GM20431 (cell line): Measurements from ENCODE around the gene DUSP21.
"Not testable (repeated sequence)": the region's sequence is repeated elsewhere in the genome, so short reads cannot be mapped to it uniquely, and the experiment has no call there.

Source experiments
- in situ Hi-C: fragments of 300-500 bp; cut with MseI, MboI; formaldehyde crosslinking; loops from one replicate; pipeline ENCODE4 v1.15.0; 2020; ENCODE audit warnings: low sequenced_read_pairs; ENCODE audit not compliant: unreplicated experiment

Gene DUSP21

GRCh38 chrX:44874420-44875184 is 30.8 kb downstream of the DUSP21 start:
- in situ Hi-C loops, result no loop called here

GRCh38 chrX:44875185-44875489 is 31.3 kb downstream of the DUSP21 start:
- in situ Hi-C loops, result no loop called here

- in situ Hi-C loops, result no loop called here
Measured at GRCh38 chrX:44876086-44876485, 32.3 kb downstream of the DUSP21 start.

DNA sequence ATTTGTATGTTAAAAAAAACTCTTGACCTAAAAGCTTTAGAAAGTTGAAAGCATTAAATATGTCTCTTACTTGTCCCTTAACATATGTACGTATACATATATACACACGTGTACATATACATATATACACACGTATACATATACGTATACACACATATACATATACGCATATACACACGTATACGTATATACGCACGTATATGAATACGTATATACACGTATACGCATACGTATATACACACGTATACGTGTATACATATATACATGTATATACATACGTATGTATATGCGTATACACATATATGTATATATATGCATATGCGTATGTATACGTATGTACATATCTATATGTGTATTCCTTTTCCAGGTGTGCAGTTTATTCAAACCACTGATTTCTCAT is 32.9 kb downstream of the DUSP21 start:
- in situ Hi-C loops, result no loop called here

- in situ Hi-C loops, result no loop called here
Measured at GRCh38 chrX:44878780-44879179, 35.0 kb downstream of the DUSP21 start.

GRCh38 chrX:44881549-44881948 is 37.7 kb downstream of the DUSP21 start:
- in situ Hi-C loops, result no loop called here

DNA sequence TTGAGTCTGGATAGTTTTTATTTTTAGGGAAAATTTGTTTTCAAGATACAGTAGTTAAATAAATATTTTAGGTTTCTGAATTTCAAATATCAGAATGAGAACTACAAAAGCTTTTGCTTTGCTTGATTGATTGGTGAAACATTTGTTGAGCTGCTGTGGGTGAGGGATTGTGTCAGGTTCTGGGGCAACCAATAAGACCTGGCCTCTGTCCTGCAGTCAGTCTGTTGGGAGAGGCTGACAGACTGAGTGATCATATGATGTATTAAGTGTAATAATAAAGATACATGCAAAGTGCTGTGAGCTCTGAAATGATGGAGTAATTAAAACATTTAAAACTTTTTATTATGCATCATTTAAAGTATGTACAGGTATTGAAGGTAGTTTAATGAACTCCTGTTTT is 38.8 kb downstream of the DUSP21 start:
- in situ Hi-C loops, result no loop called here

- in situ Hi-C loops, result no loop called here
Measured at GRCh38 chrX:44884944-44885343, 41.1 kb downstream of the DUSP21 start.

- in situ Hi-C loops, result no loop called here
Measured at GRCh38 chrX:44889824-44890223, 46.0 kb downstream of the DUSP21 start.

DNA sequence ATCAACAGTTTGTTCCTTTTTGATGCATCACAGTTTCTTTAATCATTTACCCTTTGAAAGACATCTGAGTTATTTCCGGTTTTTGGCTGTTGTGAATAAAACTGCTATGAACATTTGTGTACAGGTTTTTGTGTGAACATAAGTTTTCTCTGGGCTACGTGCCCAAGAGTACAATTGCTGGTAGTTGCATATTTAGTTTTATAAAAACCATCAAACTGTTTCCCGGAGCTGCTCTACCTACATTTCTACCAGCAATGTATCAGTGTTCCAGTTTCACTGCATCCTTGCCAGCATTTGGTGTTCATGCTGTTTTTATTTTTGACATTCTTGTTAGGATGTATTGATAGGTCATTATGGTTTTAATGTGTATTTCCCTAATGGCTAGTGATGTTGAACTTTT is 46.4 kb downstream of the DUSP21 start:
- in situ Hi-C loops, result no loop called here

- in situ Hi-C loops, result not testable (repeated sequence)
Measured at GRCh38 chrX:44890687-44891086, 46.9 kb downstream of the DUSP21 start.

DNA sequence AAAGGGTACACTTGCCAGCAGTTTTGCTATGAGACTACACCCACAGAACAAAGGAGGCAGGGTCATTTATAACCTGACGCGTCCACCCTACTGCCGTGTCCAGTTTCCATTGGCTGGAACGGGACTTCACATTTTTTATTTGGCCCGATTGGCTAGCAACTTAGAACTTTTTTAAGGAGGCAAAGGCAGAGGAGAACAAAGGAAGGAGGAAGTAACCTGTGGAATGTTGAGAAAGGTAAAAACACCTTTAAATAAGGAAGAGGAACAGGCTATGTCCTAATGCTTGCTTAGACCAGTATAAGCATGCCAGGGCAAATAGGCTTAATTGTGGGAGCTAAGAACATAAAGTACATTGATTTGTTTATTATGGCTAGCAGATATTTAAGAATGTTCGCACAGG is 47.8 kb downstream of the DUSP21 start:
- in situ Hi-C loops, result no loop called here
